Duodenal mucosa (tissue), 2 donors: ENCODE results near the gene PHF21B.

Experiments
- H3K27ac ChIP-seq: one replicate; pipeline ENCODE4 v1.7.0; 2013; ENCODE audit warnings: low read depth, low read length
- H3K27me3 ChIP-seq, 2 donors: one replicate each; pipeline ENCODE4 v1.7.0; 2013; ENCODE audit warnings: low read length in 2 of 2, control low read depth in 1 of 2; ENCODE audit not compliant: insufficient read depth in 2 of 2, control insufficient read depth in 1 of 2
- H3K36me3 ChIP-seq, 2 donors: one replicate each; pipeline ENCODE4 v1.7.0; 2013; ENCODE audit warnings: low read length in 2 of 2, control low read depth in 1 of 2; ENCODE audit not compliant: insufficient read depth in 2 of 2, control insufficient read depth in 1 of 2
- H3K4me1 ChIP-seq, 2 donors: one replicate each; pipeline ENCODE4 v1.7.0; 2013; ENCODE audit warnings: low read length in 2 of 2, control low read depth in 1 of 2; ENCODE audit not compliant: insufficient read depth in 2 of 2, control insufficient read depth in 1 of 2
- H3K4me3 ChIP-seq, 2 donors: one replicate each; pipeline ENCODE4 v1.7.0; 2013; ENCODE audit warnings: low read length in 2 of 2, low read depth in 1 of 2
- H3K9ac ChIP-seq, 2 donors: one replicate each; pipeline ENCODE4 v1.7.0; 2013; ENCODE audit warnings: low read length in 2 of 2, low read depth in 1 of 2
- H3K9me3 ChIP-seq, 2 donors: one replicate each; pipeline ENCODE4 v1.7.0; 2013; ENCODE audit warnings: low read length in 2 of 2, control low read depth in 1 of 2; ENCODE audit not compliant: control insufficient read depth in 1 of 2

Gene PHF21B

DNA sequence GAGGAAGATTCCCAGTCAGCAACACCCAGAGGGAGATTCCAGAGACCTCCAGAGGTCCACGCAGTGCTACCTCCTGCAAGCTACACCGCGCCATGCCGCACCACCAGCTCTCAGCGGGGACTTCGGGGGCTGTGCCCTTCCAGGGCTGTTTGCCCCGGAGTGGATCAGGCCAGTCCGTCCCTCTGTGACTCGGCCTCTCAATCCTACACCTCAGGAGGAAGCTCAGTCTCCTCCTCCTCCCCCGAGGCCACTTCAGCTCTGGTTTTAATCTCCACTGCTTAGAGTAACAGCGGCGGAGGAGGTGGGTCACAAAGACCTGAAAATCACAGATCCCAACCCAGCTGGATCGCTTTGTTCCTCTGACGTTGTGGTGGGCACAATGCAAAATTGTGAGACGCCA is 68.6 kb downstream of the PHF21B start:
- no peaks in the 10 kb centered on the region for H3K36me3 ChIP-seq
- no peak overlapping the region for H3K27ac ChIP-seq
- no peak overlapping the region for H3K9ac ChIP-seq
- no peaks in the 10 kb centered on the region for H3K27me3 ChIP-seq
- no peaks in the 10 kb centered on the region for H3K9me3 ChIP-seq
- no peak overlapping the region for H3K4me3 ChIP-seq
- H3K4me1 ChIP-seq, result no peaks in the 10 kb centered on the region

DNA sequence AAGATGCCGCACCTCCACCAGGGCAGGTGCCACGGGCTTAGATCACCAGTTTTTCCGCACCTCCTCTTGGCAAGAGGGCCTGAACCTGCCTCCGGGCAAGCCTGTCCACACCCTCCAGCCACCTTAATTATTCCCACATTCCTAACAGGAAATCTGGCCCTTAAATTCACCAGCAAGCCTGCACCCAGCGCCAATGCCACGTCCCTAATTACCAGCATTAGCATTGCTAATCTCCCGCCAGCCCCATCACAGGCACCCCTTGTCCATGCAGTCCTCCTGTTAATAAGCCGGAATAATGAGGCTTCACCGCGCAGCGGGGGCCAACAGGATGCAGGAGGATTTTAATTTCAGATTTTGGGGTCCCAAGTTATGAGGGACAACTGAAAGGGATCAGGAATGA is 69.7 kb downstream of the PHF21B start:
- no peaks in the 10 kb centered on the region for H3K27me3 ChIP-seq
- H3K9ac ChIP-seq, result no peak overlapping the region
- H3K4me3 ChIP-seq, result no peak overlapping the region
- H3K27ac ChIP-seq, result no peak overlapping the region
- H3K4me1 ChIP-seq, result no peaks in the 10 kb centered on the region
- no peaks in the 10 kb centered on the region for H3K9me3 ChIP-seq
- H3K36me3 ChIP-seq, result no peaks in the 10 kb centered on the region

DNA sequence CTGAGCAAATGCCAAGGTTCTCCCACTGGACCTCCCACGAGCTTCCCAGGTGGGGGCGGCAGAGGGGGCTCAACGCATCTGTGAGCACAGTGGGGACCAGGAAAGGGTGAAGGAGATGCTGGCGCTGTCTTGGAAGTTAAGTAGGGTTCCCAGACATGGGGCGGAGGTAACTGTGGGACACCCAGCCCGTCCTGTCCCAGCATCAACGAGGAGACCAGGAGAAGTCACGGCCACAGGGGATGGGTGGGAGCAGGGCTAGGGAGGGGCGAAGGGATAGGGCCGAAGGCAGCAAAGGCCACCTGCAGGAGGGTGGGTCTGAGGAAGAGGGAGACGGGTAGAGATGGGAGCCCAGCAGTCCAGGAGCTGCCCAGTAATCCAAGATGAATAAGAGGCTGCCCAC is 70.4 kb downstream of the PHF21B start:
- no peak overlapping the region for H3K4me3 ChIP-seq
- no peak overlapping the region for H3K27ac ChIP-seq
- H3K36me3 ChIP-seq, result no peaks in the 10 kb centered on the region
- no peaks in the 10 kb centered on the region for H3K27me3 ChIP-seq
- H3K9ac ChIP-seq, result no peak overlapping the region
- H3K9me3 ChIP-seq, result no peaks in the 10 kb centered on the region
- no peaks in the 10 kb centered on the region for H3K4me1 ChIP-seq

GRCh38 chr22:44938886-44939285 is 70.9 kb downstream of the PHF21B start:
- Histone ChIP-seq H3K9me3 (no peaks in the 10 kb centered on the region), H3K27me3 (no peaks in the 10 kb centered on the region), H3K9ac (no peak overlapping the region), H3K27ac (no peak overlapping the region), H3K4me1 (no peaks in the 10 kb centered on the region), H3K4me3 (no peak overlapping the region), H3K36me3 (no peaks in the 10 kb centered on the region)

GRCh38 chr22:44937216-44937615 is 72.6 kb downstream of the PHF21B start:
- Histone ChIP-seq H3K4me3 (no peak overlapping the region), H3K9me3 (no peaks in the 10 kb centered on the region), H3K9ac (no peak overlapping the region), H3K36me3 (no peaks in the 10 kb centered on the region), H3K27ac (no peak overlapping the region), H3K27me3 (no peaks in the 10 kb centered on the region), H3K4me1 (no peaks in the 10 kb centered on the region)

DNA sequence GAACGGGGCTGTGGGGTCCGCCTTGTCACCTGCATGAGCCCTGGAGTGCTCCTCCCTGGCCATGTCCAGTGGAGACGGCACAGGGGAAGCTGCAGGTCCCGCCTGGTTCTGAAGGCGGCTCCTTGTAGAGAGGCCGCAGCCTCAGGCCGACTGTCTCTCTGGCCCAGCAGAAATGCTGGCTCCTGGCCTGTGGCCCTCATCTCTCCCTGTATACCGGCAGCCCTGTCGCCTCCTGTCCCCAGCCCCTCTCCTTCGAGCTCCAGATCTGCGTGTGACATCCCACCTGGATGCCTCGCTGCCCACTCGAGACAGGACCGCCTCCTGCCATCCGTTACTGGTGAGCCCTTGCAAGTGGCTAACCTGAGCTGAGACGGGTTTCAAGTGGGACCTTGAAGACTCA is 73.6 kb downstream of the PHF21B start:
- no peaks in the 10 kb centered on the region for H3K9me3 ChIP-seq
- no peaks in the 10 kb centered on the region for H3K4me1 ChIP-seq
- no peaks in the 10 kb centered on the region for H3K36me3 ChIP-seq
- H3K27ac ChIP-seq, result no peak overlapping the region
- no peaks in the 10 kb centered on the region for H3K27me3 ChIP-seq
- H3K9ac ChIP-seq, result no peak overlapping the region
- no peak overlapping the region for H3K4me3 ChIP-seq

DNA sequence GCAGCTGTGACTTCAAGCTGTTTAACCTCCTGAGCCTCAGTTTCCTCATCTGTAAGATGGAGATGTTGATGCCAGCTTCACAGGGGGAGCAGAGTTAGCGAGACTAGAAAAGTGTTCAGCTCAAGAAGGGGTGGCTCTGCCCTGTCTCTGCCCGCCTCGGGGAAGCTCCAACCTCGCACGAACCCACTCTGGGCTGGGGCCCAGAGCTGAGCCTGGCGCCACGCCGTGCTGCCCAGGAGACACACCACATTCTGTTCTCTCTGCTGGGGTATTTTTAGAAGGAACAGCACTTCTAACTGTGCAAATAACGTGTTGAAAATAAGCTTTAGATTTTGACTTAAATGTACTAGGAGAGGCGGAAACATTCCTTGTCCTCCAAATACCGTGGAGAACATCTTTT is 74.1 kb downstream of the PHF21B start:
- Histone ChIP-seq H3K9ac (no peak overlapping the region), H3K36me3 (no peaks in the 10 kb centered on the region), H3K4me3 (no peak overlapping the region), H3K27ac (no peak overlapping the region), H3K4me1 (no peaks in the 10 kb centered on the region), H3K9me3 (no peaks in the 10 kb centered on the region), H3K27me3 (no peaks in the 10 kb centered on the region)

DNA sequence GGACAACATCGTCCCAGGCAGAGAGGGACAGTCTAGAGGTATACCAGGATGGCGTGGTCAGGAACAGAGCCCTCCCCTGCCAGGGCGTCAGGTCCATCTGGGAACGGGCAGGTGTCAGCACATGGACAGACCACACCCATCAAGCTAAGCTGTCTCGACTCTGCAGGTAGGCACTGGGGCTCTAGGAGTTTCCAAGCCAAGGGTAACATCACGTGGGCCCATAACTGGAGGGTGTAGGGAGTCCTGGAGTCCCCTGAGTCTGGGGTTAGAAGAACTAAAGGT is 75.4 kb downstream of the PHF21B start:
- no peaks in the 10 kb centered on the region for H3K9me3 ChIP-seq
- H3K36me3 ChIP-seq, result no peaks in the 10 kb centered on the region
- no peak overlapping the region for H3K27ac ChIP-seq
- H3K9ac ChIP-seq, result no peak overlapping the region
- H3K4me1 ChIP-seq, result no peaks in the 10 kb centered on the region
- no peaks in the 10 kb centered on the region for H3K27me3 ChIP-seq
- H3K4me3 ChIP-seq, result no peak overlapping the region

- Histone ChIP-seq H3K9ac (no peak overlapping the region), H3K36me3 (no peaks in the 10 kb centered on the region), H3K27me3 (no peaks in the 10 kb centered on the region), H3K27ac (no peak overlapping the region), H3K9me3 (no peaks in the 10 kb centered on the region), H3K4me3 (no peak overlapping the region), H3K4me1 (no peaks in the 10 kb centered on the region)
These were observed 75.9 kb downstream of the PHF21B start for GRCh38 chr22:44933666-44934453.

GRCh38 chr22:44932493-44932892 is 77.3 kb downstream of the PHF21B start:
- H3K27me3 ChIP-seq, result no peaks in the 10 kb centered on the region
- no peak overlapping the region for H3K4me3 ChIP-seq
- H3K36me3 ChIP-seq, result no peaks in the 10 kb centered on the region
- H3K27ac ChIP-seq, result no peak overlapping the region
- no peaks in the 10 kb centered on the region for H3K9me3 ChIP-seq
- H3K9ac ChIP-seq, result no peak overlapping the region
- no peaks in the 10 kb centered on the region for H3K4me1 ChIP-seq

- Histone ChIP-seq H3K9me3 (no peaks in the 10 kb centered on the region), H3K36me3 (no peaks in the 10 kb centered on the region), H3K4me3 (no peak overlapping the region), H3K9ac (no peak overlapping the region), H3K27ac (no peak overlapping the region), H3K27me3 (no peaks in the 10 kb centered on the region), H3K4me1 (no peaks in the 10 kb centered on the region)
These were observed 78.0 kb downstream of the PHF21B start for GRCh38 chr22:44931766-44932165.
